ENCODE results near the gene CYTH4. TPM values are rescaled to one million over a fixed set of nuclear protein-coding genes. Genes with fewer than 3 reads are reported as not detected.
"Not testable (repeated sequence)": the region's sequence is repeated elsewhere in the genome, so short reads cannot be mapped to it uniquely, and the experiment has no call there.

CYTH4 gene
- polyA plus RNA-seq, 4 donors: 2.4 to 4.9 (median 3.8) TPM

DNA sequence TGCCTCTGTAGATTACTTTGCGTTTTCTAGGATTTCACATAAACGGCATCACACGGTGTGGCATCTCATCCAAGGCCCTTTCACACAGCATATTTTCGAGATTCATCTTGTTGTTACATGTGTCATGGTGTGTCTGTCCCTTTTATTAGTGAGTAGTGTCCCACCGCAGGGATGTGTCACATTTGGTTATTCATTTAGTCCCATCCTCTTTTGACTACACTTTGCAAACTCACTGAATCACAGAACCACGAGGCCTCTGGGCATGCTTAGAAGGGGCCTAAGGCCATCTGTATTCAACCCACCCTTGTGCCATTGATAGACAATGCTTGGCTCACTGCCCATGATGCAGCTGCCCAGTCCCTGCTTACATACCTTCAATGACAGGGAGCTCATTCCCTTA, 34.1 kb upstream of the CYTH4 start:
- DNase-seq (ENCODE audit: low read depth in 4 of 4, low spot score in 2 of 4): no peak

DNA sequence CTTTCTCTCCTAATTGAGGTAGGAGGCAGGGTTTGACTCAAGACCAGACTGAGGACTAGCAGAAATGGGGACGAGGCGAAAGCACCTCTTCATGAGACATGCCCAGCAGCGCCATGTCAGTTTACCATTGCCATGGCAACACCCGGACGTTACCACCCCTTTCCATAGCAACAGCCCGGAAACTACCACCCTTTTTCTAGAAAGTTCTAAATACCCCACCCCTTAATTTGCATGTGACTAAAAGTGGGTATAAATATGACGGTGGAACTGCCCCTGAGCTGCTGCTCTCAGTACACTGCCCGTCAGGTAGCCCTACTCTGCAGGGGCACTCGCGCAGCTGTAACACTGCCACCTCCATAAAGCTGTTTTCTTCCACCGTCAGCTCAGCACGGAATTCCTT, 32.3 kb upstream of the CYTH4 start:
- no peak for DNase-seq (ENCODE audit: low read depth in 4 of 4, low spot score in 2 of 4)

GRCh38 chr22:37251836-37252235, 30.5 kb upstream of the CYTH4 start:
- DNase-seq (ENCODE audit: low read depth in 4 of 4, low spot score in 2 of 4): not testable (repeated sequence)

DNA sequence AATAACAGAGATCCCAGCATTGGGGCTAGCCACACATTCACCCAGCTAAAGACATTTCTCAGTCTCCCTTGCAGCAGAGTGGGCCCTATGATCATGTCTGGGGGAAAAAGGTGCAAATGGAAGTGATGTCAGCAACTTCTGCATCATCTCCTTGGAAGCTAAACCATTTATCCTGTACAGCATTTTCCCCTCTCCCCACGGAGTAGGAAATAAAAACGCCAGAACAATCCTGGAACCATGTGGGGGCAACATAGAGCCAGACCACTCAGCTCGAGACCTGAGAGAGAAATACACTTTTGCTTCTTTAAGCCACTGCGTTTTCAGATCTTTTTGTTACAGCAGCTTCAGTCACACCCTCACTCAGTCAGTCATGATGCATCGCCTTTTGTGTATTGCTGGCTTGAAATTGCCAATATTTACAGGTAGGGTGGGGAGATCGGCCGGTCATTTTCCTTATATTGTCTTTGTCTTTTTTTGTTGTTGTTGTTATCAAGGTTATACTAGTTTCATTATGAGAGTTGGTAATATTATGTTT, 29.1 kb upstream of the CYTH4 start:
- DNase-seq (ENCODE audit: low read depth in 4 of 4, low spot score in 2 of 4): no peak

DNA sequence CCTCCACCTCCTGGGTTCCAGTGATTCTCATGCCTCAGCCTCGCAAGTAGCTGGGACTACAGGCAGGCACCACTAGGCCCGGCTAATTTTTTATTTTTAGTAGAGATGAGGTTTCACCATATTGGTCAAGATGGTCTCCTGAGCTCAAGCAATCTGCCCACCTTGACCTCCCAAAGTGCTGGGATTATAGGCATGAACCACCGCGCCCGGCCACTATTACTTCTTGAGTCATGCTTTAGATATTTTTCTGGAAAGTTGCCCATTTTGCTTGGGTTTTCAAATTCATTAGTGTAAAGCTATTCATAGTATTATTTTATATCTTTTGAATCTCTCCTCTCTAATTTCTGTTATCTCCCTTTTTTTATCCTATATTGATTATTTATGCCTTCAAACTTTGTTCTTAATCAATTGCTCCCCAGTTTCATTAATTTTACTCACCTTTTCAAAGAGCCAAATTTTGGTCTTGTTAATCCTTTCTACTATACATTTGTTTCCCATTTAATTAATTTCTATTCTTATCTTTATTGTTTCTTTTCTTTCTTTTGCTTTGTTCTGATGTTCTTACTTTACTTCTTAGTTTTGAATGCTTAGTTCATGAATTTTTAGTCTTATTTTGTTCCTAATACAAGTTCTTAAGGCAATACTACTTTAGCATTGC, 28.0 kb upstream of the CYTH4 start:
- no peak for DNase-seq (ENCODE audit: low read depth in 4 of 4, low spot score in 2 of 4)

GRCh38 chr22:37254867-37255233, 27.5 kb upstream of the CYTH4 start:
- no peak for DNase-seq (ENCODE audit: low read depth in 4 of 4, low spot score in 2 of 4)

DNA sequence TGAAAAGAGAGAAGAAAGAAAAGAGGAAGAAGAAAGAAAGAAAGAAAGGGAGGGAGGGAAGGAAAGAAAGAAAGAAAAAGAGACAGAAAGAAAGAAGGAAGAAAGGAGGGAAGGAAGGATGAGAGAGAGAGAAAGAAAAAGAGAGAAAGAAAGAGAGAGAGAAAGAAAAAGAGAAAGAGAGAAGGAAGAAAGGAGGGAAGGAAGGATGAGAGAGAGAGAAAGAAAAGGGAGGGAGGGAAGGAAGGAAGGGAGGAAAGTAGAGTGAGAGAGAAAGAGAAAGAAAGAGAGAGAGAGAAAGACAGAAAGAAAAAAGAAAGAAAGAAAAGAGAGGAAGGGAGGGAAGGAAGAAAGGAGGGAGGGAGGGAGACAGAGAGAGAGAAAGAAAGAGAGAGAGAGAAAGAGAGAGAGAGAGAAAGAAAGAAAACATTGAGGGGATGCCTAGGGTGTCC, 26.7 kb upstream of the CYTH4 start:
- DNase-seq (ENCODE audit: low read depth in 4 of 4, low spot score in 2 of 4): no peak

GRCh38 chr22:37256075-37256726, 26.1 kb upstream of the CYTH4 start:
- no peak for DNase-seq (ENCODE audit: low read depth in 4 of 4, low spot score in 2 of 4)

DNA sequence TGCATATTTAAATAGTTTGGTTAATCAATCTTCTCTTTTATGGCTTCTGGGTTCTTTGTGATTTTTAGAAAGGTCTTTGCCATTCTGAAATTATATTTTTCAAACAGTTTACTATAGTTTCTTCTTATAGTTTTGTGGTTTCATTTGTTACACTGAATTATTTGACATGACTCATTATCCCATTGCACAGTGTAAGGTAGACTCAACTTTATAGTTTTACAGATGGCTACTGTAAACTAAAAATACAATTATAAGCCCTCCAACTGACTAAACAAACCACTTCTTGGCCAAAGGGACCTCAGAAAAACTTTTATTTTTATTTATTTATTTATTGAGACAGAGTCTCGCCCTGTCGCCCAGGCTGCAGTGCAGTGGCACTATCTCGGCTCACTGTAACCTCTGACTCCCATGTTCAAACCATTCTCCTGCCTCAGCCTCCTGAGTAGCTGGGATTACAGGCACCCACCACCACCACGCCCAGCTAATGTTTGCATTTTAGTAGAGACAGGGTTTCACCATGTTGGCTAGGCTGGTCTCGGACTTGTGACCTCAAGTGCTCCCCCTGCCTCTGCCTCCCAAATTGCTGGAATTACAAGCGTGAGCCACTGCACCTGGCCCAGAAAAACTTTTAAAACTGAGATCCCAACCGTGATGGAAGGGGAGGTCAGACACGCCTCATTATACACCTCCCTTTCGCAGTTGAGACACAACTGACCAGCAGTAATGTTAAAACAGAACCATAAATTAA, 24.1 kb upstream of the CYTH4 start:
- no peak for DNase-seq (ENCODE audit: low read depth in 4 of 4, low spot score in 2 of 4)

DNA sequence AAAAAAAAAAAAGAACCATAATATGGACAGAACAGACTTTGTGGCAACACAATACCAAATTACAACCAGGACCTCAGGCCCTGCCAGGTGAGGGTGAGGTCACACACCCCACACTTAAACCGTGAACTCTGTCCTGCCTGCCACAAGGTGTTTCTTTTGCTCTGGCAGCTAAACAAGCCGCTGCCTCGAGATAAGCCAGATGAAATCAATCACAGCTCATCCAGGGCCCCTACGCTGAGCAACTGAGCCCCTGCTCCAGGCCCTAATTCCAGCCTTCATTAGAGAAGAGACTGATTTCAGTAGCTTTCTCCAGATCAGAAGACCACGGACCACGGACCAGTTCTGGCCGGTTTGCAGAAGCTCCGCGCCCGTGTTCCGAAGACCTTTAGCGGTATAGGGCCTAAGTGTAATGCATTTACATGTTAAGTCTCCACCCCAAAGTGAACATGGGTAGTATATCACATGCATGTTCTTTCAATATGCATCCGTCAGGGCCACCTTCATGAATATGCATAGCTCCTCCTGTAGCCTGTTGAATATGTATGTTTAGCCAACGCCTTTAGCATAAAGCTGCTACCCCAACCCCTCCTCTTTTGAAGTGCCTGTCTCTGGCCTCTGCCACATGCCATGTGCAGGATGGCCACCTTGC, 23.4 kb upstream of the CYTH4 start:
- no peak for DNase-seq (ENCODE audit: low read depth in 4 of 4, low spot score in 2 of 4)

GRCh38 chr22:37259540-37260029, 22.7 kb upstream of the CYTH4 start:
- DNase-seq (ENCODE audit: low read depth in 4 of 4, low spot score in 2 of 4): no peak

GRCh38 chr22:37260155-37260795, 22.0 kb upstream of the CYTH4 start:
- DNase-seq (ENCODE audit: low read depth in 4 of 4, low spot score in 2 of 4): no peak

GRCh38 chr22:37260901-37261336, 21.4 kb upstream of the CYTH4 start:
- no peak for DNase-seq (ENCODE audit: low read depth in 4 of 4, low spot score in 2 of 4)

DNA sequence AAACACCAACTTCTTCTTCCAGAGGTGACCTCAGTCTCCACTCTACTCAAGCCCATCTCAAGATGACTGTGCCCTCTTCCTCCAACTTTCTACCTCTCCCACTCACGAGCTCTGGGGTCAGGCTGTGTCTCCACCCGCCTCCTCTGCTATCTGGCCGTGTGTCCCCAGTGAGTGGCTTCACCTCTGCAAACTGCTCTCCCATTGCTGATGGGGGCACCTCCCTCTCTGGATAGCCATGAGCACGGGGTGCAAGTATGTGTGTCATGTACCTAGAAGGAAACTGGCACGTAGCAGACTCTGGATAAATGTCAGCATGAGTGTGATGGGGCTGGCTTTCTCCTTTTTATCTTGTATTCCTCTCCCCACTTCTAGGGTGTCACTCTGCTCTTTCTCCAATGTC, 20.0 kb upstream of the CYTH4 start:
- DNase-seq (ENCODE audit: low read depth in 4 of 4, low spot score in 2 of 4): no peak

DNA sequence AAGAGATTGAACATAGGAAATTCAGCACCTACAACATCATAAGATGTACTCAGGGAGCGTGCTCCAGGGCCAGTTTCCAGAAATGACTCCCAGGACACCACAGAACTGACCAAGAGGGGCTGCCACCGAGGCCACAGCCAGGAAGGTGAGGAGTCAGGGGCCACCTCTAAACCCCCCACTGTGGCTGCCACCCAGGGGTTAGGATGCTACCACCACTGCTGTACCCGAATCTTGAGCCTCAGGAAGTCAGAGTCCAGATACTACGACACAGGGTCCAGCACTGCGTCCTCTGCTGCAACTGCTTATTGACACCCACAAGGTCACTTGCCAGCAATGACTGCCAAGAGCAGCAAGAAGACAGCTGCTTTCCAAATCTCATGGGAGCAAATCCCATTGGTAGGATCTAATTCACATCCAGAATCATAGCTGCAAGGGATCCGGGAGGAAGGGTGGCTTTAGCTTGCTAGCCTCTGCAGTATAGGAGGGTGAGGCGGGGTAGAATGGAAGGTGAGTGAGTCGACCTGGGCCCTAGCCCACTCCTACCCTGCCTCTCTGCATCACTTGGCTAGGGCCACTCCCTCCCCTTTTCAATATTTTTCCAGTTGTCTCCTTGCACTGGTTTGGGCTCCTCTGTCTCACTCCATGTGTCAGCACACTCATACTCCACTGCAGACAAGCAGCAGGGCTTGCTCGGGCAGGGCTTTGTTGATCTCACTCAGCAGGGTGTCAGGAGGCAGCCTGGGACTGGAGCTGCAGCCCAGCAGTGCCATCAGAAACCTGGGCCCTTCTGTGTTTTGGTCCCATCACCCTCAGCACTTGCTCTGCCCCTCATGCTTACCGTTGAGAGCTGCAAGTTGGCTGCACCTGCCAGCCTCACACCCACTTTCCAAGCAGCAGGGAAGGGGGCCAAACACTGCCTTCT, 18.1 kb upstream of the CYTH4 start:
- DNase-seq (ENCODE audit: low read depth in 4 of 4, low spot score in 2 of 4): no peak

DNA sequence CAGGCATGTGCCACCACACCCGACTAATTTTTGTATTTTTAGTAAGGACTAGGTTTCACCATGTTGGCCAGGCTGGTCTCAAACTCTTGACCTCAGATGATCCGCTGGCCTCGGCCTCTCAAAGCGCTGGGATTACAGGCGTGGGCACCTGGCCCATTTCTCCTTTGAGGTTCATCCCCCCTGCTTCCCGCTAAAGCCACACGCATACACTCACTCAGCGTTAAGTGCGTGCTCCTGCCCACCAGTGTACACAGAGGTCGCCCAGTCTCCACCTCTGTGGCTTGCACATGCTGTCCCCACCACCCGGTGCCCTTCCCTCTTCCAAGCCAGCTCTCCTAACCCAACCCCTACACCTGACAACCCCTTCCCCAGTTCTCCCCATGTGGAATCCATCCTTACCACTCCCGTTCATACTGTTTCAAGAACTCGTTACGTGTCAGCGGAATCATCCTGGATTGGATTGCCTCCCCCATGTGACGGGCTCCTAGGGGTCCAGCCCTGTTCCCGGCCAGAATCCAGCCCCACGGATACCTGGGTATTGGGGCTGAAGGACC, 15.7 kb upstream of the CYTH4 start:
- no peak for DNase-seq (ENCODE audit: low read depth in 4 of 4, low spot score in 2 of 4)

DNA sequence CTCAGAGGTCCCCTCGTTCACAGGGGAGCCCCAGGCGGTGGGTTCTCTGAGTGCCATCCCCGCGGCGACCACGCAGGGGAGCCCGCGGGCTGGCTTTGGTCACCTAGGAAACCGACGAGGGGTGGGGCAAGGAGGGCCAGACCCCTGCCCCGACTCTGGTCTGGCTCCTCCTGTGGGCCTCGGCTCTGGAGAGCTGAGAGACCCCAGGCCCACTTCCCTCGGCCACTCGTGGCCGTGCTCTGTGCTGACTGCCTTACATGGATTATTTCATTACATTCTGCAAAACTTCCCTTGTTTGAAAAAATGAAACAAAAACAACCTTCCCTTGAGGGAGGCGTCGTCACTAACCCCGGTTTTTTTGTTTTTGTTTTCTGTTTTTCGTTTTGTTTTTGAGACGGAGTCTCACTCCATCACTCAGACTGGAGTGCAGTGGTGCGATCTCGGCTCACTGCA, 15.1 kb upstream of the CYTH4 start:
- DNase-seq (ENCODE audit: low read depth in 4 of 4, low spot score in 2 of 4): no peak

- DNase-seq (ENCODE audit: low read depth in 4 of 4, low spot score in 2 of 4): no peak
Observed at GRCh38 chr22:37267661-37268413, 14.5 kb upstream of the CYTH4 start.

All from left renal cortex interstitium (tissue), 4 donors.